Suppressor macrophage (primary cell): ENCODE data around the gene ZCCHC24.

ENCODE experiments used
- DNase-seq, 4 experiments: peaks; one replicate each; pipeline ENCODE4 v3.0.0-alpha.2; 2020 to 2022
- total RNA-seq, 17 experiments: gene quantifications; one replicate each; lab custom pipeline; 2026; ENCODE audit warnings: mixed read lengths in 6 of 17, inconsistent platforms in 3 of 17; lab: John Stamatoyannopoulos, UW

Gene ZCCHC24
- 0.93 to 27.4 (median 17.6) reads per million in 17 experiments for total RNA-seq

DNA sequence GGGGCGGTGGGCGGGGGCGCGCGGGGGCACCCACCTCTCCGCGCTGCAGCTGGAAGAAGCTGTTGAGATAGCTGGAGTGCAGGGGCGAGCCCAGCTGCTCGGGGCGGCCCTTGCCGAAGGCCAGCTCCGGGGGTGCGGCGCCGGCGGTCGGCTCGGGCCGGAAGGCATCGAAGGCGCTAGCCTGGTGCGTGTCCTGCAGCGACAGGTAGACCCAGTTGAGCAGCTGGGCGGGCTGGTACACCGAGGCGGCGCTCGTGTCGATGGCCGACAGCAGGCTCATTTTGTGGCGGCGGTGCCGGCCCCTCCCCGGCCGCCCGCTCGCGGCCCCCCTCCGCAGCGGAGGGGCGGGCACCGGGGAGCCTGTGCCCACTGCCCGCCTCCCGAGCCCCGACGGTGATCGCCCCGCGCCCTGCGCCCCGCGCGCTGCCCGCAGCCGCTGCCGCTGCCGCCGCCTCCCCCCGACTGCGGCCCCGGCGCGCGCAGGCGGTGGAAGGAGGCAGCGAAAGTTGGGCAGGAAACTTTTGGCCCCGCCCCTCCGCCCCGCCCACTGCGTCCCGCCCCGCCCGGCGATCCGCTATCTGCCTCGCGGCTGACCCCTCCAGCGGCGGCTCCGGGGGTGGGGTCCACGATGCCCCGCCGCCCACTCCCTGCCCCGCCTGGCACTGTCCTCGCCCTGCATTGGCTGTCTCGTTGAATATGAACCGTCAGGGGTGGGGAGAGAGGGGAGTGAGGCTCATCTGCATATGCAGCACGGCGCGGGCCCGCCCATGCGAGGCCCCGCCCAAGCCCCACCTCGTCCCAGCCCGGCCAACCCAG is at the start of gene ZCCHC24:
ZCCHC24 (minus strand) TSS at position 464 of the 816 bp plus-strand sequence; CDS start at position 280, 184 bp downstream.
- DNase-seq: peak; percentile 96 to 98 (median 97)

DNA sequence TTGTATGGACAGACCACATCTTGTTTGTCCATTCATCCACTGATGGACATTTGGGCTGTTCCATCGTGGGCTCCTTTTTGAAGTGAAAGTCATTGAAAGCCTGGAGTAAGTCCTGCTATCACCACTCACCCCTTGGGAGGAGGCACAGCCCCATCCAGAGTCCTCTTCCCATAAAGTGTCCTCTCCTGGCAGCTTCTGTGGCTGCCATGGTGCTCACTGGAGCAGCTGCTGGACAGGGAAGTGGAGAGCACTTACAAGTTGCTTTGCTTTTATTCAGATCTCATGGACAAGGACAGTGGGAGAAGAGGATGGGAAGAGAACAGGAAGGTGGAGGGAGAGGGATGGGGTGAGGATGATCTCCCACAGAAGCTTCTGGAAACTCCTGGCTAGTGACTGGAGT is 48.4 kb upstream of the ZCCHC24 start:
- DNase-seq: no peak

DNA sequence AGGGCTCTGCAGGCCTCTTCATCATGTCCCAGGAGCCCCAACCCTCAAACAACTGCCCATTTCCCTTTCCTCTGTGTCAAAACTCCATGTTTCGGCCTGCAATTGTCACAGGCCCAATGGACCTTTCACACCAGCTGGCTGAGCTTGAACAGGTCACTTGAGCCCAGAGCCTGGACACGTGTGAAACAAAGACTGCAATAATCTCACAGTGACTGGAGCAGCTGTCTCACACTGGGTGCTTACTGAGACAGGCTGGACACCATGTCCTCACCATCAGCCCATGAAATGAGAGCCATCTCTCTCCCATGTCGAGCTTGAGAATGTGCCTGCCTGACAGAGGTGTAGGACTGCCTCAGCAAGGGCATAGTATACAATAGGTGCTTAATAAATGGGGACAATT is 47.4 kb upstream of the ZCCHC24 start:
- no peak for DNase-seq

DNA sequence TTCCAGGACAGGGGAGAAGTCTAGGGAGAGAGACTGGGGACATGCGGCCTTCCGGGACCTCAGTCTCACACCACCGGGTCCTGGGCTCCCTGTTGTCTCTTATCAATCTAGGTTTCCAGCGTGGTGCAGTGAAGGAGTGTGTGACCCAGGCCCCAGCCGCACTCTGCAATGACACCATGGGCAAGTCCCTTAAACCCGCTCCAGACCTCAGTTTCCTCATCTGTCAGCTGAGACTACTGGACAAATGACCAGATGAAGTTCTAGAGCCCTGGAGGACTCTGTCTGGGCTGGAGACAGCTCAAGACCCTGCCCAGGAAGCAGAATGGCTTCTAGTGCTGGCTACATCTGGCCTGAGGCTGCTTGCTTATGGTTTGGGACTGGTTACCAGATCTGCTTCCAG is 46.8 kb upstream of the ZCCHC24 start:
- no peak for DNase-seq

DNA sequence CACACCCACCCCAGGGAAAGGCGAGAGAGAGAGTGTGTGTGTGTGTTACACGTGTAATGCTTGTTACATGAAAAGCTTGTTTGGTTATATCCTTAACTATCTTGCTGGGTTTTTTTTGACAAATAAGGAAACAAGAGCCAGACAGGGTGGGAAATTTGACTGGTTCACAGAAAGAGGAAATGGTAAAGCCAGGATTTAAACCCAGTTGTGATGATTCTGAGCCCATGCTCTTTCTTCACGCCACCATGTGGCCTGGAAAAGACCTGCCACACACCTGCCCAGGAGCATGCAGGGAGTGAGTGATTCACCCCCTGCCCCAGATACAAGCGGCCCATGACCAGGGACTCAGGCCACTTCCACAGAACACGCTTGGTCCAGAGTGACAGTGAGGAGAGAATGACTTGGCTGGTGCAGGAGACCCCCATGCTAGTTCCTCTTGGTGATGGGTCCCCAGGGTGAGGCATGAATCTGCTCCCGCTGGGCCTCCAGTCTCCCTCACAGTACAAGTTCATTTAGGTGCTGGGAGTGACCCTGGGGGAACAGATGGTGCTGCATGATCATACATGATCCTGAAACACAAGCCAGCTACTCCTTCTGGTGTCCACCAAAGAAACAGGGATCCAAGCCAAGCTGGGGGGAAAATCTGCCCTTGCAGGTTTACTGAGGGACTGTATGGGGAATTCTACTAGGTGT is 45.9 kb upstream of the ZCCHC24 start:
- DNase-seq: peak; percentile 30 to 68 (median 62)

DNA sequence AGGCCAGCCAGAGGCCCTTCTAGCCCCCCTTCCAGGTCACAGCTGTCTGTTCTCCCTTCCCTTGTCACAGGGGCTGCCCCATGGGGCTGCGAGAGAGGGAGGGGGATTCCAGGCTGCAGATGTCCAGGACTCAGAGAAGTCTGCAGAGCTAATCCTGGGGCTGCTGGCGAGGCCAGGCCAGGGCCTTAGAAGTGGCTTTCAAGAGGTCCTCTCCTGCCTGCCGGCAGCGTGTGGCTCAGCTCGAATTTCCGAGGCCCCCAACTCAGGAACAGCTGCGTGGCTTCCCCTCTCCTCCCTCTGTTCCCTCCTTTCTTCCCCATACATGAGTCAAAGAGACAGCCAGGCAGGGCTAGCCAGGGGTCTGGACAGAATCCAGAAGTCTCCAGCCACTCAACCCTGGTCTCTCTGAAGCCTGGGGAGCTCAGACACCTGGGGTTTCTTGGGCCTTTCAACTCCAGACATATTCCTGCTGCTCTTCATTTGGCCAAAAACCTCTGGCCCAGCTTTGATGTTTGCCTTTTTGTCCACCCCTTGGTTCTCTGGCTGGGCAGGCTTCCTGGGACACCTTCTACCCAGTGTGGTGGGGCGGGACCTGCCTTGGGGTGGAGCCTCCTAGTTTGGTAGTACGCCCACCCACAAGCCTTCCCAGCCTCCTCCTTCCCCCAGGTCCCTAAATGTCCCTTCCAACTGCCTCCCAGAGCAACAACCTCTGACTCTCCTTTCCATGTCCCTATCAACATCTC is 45.1 kb upstream of the ZCCHC24 start:
- DNase-seq: peak in 1 of 4 experiments; percentile 22

DNA sequence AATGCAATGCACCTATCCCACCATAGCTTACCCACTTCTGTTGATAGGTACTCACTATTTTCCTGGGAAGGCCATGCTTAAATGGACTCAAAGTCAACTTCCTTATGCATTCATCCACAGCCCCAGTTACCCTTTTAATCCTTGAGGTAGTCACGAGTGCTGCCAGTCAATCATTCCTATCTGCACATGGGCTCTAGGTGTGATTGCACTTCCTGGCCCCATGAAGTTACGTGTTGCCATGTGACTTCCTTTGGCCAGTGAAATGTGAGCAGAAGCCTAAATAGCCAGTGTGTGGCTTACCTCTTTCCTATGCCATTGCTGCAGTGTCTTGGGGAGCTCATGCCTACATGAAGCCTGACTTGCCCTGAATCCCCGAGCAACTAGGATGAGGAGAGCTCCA is 43.4 kb upstream of the ZCCHC24 start:
- DNase-seq: no peak

DNA sequence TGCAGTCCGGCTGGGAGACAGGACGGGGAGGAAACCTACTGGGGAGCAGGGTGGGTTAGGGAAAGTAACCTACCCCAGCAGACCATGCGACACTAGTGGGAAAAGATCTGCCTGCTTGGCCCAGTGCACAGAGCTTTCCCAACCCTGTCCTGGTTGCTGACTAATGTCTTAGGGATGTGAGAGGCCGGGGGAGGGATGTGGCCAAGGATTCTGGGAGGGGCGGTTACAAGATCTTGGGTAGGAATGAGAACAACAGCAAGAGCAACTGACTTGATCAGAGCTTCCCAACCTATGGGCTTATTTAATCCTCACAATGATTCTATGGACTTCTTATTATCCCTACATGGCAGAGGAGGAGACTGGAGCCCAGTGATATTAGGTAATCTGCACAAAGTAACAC is 42.9 kb upstream of the ZCCHC24 start:
- DNase-seq: peak in 2 of 4 experiments; percentile 16 to 42

DNA sequence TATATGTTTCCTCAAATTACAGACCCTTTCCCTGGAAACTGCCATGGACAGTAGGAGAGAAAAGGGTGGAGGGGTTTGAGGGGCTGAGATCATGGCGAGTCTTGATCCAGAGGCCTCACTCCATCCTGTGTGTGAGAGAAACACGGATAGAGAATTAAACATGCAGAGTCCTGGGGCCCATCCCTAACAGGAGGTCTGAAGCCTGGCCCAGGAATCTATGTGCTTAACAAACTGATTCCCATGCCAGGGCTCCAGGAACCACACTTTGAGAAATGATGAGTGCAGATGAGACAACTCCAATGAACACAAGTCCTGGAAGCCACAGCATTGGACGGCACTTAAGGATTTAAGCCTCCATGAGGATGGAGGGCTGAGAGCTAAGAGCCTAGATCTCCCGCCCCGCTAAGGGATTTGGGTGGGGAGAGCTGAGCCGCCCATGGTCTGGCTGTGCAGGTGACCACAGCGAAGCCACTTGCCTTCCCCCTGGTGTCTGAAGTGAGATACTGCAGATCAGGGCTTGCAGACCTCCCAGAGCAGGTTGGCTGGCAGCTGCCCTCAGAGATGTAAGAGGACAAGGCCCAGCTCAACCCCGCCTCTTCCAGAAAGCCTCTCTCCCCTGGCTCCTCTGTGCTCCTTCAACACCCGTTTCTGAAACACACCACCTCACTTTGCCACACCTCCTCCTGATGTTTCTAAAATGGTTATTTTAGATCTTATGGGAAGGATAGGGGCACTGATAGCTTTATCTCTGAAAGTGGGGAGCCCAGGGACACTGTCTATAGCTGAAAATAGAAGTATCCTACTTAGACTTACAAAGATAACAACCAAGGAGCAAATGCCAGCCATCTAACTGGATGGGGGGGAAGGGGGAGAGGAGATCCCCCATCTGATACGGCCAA is 42.1 kb upstream of the ZCCHC24 start:
- DNase-seq: peak; percentile 42 to 76 (median 66)

DNA sequence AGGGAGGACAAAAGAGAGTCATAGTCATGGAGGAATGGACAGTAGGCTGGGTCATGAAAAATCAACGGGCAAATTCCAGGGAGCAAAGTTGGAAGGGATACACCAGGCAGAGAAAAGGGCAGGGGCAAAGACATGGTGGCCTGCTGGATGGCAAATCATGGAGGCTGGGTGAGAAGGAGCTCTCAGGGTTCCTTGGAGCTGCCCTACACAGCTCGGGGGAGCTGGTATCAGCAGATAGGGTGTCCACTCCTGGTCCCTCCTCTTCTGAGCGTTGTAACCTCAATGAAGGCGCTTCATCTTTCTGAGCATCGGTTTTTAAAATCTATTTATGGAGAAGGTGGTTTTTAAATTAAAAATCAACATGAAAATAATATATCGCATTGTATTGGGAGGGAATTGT is 39.1 kb upstream of the ZCCHC24 start:
- DNase-seq: no peak

DNA sequence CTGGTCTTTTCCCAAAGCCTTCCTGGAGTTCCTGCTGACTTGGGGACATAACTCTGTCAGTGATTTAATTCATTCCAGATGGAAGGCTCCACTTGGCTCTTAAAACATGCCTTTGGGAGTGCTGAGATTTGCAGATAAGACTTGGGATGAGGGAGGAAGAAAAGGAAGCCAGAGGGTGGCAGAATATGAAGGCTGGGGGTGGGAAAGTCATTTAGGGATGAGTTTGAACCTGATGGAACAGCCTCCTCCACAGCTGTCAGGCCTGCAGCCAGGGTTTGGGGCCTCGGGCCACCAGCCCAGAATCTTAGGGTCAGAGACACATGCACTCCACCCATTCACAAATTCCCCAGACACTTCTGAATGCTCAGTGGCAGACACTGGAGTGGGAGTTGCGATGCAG is 38.5 kb upstream of the ZCCHC24 start:
- DNase-seq: no peak

DNA sequence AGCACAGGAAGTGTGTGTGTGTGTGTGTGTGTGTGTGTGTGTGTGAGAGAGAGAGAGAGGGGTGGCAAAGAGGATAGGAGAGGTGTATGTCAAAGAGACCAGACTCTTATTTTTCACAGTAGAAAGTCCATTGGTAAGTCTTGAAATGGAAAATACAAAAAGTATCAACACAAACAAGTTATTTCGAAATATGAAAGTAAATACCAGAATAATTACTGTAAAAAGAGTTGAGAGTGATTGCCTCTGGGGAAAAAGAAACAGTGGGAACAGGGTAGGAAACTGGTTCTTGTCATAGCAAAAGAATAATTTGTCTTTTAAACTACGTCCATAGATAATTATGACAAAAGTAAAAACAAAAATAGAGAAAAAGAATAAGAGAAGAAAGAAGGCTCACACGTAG is 37.9 kb upstream of the ZCCHC24 start:
- DNase-seq: no peak

DNA sequence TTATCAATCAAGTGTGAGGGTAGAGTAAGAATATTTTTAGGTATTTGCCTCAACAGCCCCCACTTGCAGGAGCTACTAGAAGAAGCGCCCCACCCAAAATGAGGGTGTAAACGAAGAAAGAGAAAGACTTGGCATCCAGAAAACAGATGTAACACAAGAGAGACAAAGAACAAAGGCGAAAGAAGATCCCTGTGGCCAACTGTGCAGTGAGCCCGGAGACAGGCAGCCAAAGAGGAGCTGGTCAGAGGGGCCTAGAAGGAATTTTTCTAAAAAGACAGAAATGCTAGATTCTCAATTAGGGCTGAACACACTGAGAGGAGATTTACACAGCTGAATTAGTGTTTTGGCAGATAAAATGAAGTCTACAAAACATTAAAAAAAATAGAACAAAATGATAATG is 37.3 kb upstream of the ZCCHC24 start:
- DNase-seq: no peak

DNA sequence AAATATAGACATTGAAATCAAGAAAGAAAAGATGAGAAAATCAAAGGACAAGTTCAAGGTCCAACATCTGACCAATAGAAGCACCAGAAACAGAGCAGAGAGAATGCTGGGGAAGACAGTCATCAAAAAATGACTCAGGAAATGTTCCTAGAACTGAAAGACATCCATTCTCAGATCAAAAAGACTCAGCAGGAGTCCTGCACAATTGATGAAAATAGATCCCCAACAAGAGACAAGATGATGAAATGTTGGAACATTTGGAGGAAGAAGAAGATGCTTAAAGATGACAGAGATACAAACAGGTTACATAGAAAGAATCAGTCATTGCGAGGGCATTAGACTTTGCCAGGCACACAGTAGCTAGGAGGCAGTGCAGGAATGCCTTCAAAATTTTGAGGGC is 36.9 kb upstream of the ZCCHC24 start:
- DNase-seq: no peak

DNA sequence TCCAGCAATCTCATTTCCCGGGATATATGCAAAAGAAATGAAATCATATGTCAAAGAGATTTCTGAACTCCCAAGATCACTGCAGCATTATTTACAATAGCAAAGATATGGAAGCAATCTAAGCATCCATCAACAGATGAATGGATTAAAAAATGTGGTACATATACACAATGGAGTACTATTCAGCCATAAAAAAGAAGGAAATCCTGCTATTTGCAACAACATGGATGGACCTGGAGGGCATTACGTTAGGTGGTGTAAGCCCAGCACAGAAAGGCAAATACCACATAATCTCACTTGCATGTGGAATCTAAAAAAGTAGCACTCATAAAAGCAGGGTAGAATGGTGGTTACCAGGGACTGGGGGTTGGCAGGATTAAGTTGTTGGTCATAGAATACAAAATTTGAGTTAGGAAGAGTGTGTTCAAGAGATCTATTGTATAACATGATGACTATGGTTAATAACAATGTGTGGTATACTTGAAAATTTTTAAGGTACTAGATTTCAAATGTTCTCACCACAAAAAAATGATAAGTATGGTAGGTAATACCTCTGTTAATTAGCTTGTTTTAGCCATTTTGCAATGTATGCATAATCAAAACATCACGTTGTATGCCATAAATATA is 34.0 kb upstream of the ZCCHC24 start:
- no peak for DNase-seq

DNA sequence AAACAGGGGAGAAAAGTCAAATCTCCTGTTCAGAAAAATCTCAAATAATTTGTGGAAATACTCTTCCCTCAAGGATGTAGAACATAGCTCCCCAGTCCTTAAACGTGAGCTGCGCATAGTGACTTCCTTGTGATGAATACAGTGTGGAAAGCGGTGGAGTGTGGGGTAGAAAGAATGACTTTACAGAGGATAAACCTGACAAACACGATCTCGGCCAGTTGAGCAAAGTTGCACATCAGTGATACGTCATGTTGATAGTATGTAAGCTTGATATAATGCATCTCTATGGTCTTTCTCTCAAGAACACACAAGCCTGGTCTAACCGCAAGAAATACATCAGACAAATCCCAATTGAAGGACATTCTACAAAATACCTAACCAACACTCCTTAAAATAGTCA is 32.0 kb upstream of the ZCCHC24 start:
- no peak for DNase-seq

DNA sequence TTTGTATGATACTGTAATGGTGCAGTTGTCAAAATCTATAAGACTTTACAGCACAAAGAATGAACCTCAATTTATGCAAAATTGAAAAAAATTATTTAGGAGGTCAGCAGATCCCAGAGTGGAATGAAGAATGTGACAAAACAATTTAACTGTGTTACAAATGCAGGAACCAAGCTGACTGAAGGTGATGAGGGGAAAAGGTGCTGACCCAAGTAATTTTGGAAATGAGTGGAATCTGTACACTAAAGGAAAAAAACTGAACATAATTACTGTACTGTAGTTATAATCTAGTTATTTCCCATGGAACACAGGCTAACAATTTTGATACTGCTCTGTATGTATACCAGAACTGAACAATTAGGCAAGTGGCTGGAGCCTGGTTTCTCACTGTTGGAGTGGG is 31.2 kb upstream of the ZCCHC24 start:
- peak in 3 of 4 experiments; percentile 13 to 32 (median 18) for DNase-seq

DNA sequence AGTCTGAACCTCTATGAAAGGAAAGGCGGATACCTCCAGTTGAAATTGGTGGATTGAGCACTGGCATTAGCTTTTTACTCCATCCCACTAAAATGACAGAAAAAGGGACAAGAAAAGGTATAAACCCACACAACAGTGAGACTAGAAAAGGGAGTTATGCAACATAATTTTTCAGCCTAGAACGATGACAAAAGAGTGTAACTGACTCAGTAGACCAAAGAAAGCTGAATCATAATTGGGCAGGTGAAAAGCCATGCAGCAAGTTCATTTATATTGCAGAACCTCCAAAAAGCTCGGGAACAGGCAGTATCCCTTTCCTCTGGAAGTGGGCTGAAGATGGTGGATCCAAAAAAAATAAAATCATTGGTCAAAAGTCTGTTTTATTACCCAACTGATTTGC is 30.5 kb upstream of the ZCCHC24 start:
- DNase-seq: no peak

DNA sequence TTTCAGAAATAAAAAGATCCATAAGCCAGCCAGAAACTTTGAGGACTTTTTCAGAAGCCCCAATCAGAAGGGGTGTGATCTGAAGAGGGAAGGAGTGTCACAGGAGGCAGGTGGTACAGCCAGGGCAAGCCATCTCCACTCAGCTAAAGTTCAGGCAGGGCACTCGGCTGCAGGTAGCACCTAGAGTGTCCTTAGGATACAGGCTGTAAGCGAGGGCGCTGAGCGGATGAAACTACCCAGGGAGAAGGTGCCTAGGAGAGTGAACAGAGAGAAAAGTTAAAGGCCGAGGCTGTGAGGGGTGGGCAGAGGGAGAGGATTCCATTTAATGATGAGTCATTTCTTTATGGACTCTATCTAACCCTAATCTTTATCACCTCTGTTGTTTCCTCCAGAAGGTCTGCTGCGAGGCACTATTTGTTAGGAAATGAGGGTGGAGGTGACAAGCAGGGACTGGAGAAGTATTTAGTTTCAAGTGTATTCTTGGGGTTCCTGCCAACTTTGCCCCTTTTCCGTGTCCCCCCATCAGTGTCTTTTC is 29.8 kb upstream of the ZCCHC24 start:
- DNase-seq: no peak

DNA sequence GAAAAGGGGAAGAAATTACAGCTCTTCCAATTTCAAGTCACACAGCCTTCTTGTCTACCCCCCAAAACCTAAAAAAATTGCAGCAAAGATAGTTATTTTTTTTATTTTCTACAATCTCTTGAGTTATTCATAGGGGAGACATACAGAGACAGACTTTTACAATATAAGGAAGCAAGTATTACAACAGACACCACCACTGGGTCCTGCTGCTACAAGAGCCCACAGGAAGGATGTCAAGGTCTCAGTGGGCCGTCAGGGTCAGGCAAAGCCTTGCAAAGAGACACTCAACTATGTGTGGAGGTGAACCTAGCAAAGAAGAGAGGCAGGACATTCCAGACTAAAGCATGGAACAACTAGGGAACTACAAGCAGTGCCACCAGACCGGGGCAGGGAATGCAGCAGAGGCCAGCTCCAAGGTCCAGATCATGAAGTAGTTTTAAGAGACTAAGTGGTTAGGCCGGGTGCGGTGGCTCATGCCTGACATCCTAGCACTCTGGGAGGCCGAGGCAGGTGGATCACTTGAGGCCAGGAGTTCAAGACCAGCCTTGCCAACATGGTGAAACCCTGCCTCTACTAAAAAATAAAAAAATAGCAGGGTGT is 28.2 kb upstream of the ZCCHC24 start:
- peak; percentile 31 to 68 (median 62) for DNase-seq

DNA sequence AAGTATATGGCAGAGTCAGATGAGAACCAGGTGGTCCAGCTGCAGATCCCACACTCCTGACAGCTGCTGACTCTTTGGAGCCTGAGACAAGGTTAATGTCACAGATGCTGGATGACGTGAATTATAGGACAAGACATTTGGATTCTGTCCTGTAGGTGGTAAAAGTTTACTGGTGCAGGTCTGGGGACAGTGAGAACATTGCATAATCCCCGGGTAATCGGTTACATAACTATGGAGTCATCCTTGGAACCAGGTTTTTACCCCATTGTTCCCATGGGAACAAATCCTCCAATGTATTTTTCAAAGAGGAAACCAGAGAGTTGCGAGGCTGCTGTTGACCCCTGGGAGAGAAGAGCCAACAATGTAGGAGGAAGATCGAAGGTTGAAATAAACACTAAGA is 27.5 kb upstream of the ZCCHC24 start:
- peak in 2 of 4 experiments; percentile 12 to 27 for DNase-seq
